Measurements from ENCODE around the gene TMEM212. TPM values are rescaled to one million over a fixed set of nuclear protein-coding genes. Genes with fewer than 3 reads are reported as not detected.

Gene TMEM212
- total and polyA plus RNA-seq, 2 of the 13 experiments (the other 11 are each of a cell fraction or from before 2014, with no cell fraction given) = not detected

GRCh38 chr3:171839270-171839669 is 3.9 kb upstream of the TMEM212 start (continued):
- TF ChIP-seq AKAP8 (CRISPR knock-in tag; IDR thresholded peaks at IDR 0.05) = no peak
- no peak for TF ChIP-seq ZNF343 (CRISPR knock-in tag; IDR thresholded peaks at IDR 0.05)
- TF ChIP-seq SRF (IDR thresholded peaks at IDR 0.05; ENCODE audit: low read depth, low read length) = no peak
- TF ChIP-seq MED13 (CRISPR knock-in tag; IDR thresholded peaks at IDR 0.05) = peak; percentile 60; the same call in 1 of the 2 replicates
- peak; percentile 15; the same call in 1 of the 2 replicates for TF ChIP-seq CREM (IDR thresholded peaks at IDR 0.05)
- TF ChIP-seq CREM (CRISPR knock-in tag; IDR thresholded peaks at IDR 0.05) = no peak
- no peak for TF ChIP-seq DBP (CRISPR knock-in tag; IDR thresholded peaks at IDR 0.05; ENCODE audit: not compliant biosample characterization)
- TF ChIP-seq CEBPG (CRISPR knock-in tag; IDR thresholded peaks at IDR 0.05) = no peak
- TF ChIP-seq XRCC5 (optimal IDR thresholded peaks at IDR 0.05; ENCODE audit: low read length) = no peak
- no peak for TF ChIP-seq PPARG (CRISPR knock-in tag; conservative IDR thresholded peaks at IDR 0.05)
- TF ChIP-seq NR2F1 (CRISPR knock-in tag; IDR thresholded peaks at IDR 0.05) = no peak
- no peak for TF ChIP-seq PHF5A (CRISPR knock-in tag; IDR thresholded peaks at IDR 0.05; ENCODE audit: low read depth, unreplicated experiment)
- TF ChIP-seq RARA (CRISPR knock-in tag; IDR thresholded peaks at IDR 0.05) = peak; percentile 41
- no peak for TF ChIP-seq RFXANK (CRISPR knock-in tag; IDR thresholded peaks at IDR 0.05)
- no peak for TF ChIP-seq CC2D1A (CRISPR knock-in tag; IDR thresholded peaks at IDR 0.05)
- no peak for TF ChIP-seq SMAD3 (CRISPR knock-in tag; IDR thresholded peaks at IDR 0.05)
- TF ChIP-seq TFAP4 (IDR thresholded peaks at IDR 0.05; ENCODE audit: borderline replicate concordance, low read depth) = no peak
- peak; percentile 84 for TF ChIP-seq ZNF362 (CRISPR knock-in tag; IDR thresholded peaks at IDR 0.05; ENCODE audit: borderline replicate concordance)
- no peak for TF ChIP-seq RERE (CRISPR knock-in tag; IDR thresholded peaks at IDR 0.05; ENCODE audit: low read depth)
- TF ChIP-seq IKZF5 (CRISPR knock-in tag; IDR thresholded peaks at IDR 0.05) = no peak
- no peak for TF ChIP-seq ZNF878 (CRISPR knock-in tag; IDR thresholded peaks at IDR 0.05)
- TF ChIP-seq EP300 (IDR thresholded peaks at IDR 0.05; ENCODE audit: low read depth in 2 of 2, low read length in 2 of 2) = peak in 1 of 2 experiments; percentile 25; a peak in 1 of 4 replicates
- TF ChIP-seq EP300 (CRISPR knock-in tag; IDR thresholded peaks at IDR 0.05; ENCODE audit: borderline replicate concordance) = no peak; the same call in 1 of the 2 replicates

All from HepG2 (cell line).